Gastrocnemius medialis (tissue), 4 donors: ENCODE measurements around the gene SLC35B3.

Experiments used
- CTCF ChIP-seq, 5 experiments: fragments of 450-650 bp in 3 of 5; fragments of 200-600 bp in 2 of 5; sonication (generic) in 2 of 5; IDR thresholded peaks in 4 of 5; conservative IDR thresholded peaks in 1 of 5; 1 replicate in 4 of 5; 2 replicates in 1 of 5; pipeline ENCODE4 v1.5.1; 2016 to 2019; ENCODE audit warnings: antibody characterized with exemption in 5 of 5, mild to moderate bottlenecking in 3 of 5, moderate library complexity in 3 of 5
- POLR2A ChIP-seq, 2 donors: fragments of 450-650 bp; IDR thresholded peaks; one replicate each; pipeline ENCODE4 v1.6.1; 2017; ENCODE audit warnings: antibody characterized with exemption in 2 of 2, mild to moderate bottlenecking in 2 of 2, moderate library complexity in 2 of 2

- TF ChIP-seq CTCF (IDR thresholded peaks at IDR 0.05 in 4 of 5, conservative IDR thresholded peaks at IDR 0.05 in 1 of 5) (no peak), POLR2A (IDR thresholded peaks at IDR 0.05) (no peak)
Observed at GRCh38 chr6:8432614-8433013, 2.7 kb downstream of the SLC35B3 start.
